SK-N-SH treated with all-trans-retinoic acid at 6 μM for 48 hours (cell line): ENCODE measurements around the gene GBF1.

Source experiments
- ARNTL ChIP-seq: fragments of 450-650 bp; formaldehyde crosslinking; IDR thresholded peaks from 2 replicates; pipeline ENCODE4 v1.5.0; 2020; ENCODE audit warnings: low read depth, mild to moderate bottlenecking, moderate library complexity, borderline replicate concordance
- OSR1 ChIP-seq: fragments of 250-450 bp; sonication (Bioruptor Pico); IDR thresholded peaks from 2 replicates; pipeline ENCODE4 v1.8.0; 2022; ENCODE audit warnings: moderate library complexity, mild to moderate bottlenecking, inconsistent platforms
- PATZ1 ChIP-seq: fragments of 250-450 bp; sonication (Bioruptor Pico); IDR thresholded peaks from 2 replicates; pipeline ENCODE4 v1.8.0; 2020; ENCODE audit warnings: mild to moderate bottlenecking, moderate library complexity, borderline replicate concordance
- TCF4 ChIP-seq: fragments of 250-450 bp; sonication (Bioruptor Pico); IDR thresholded peaks from 2 replicates; pipeline ENCODE4 v1.8.0; 2021; ENCODE audit warnings: mild to moderate bottlenecking, moderate library complexity, borderline replicate concordance
- ZFP3 ChIP-seq: fragments of 250-450 bp; sonication (Bioruptor Pico); IDR thresholded peaks from 2 replicates; pipeline ENCODE4 v1.5.0; 2020; ENCODE audit warnings: mild to moderate bottlenecking, moderate library complexity
- ZFP30 ChIP-seq: fragments of 450-650 bp; formaldehyde crosslinking; IDR thresholded peaks from 2 replicates; pipeline ENCODE4 v1.5.0; 2022; ENCODE audit warnings: mild to moderate bottlenecking, moderate library complexity
- ZNF565 ChIP-seq: fragments of 450-650 bp; formaldehyde crosslinking; conservative IDR thresholded peaks from 2 replicates; pipeline ENCODE4 v1.5.0; 2020; ENCODE audit warnings: low read depth, mild to moderate bottlenecking, moderate library complexity

- no peak for TF ChIP-seq ZFP30 (CRISPR knock-in tag)
- no peak for TF ChIP-seq OSR1
- no peak for TF ChIP-seq PATZ1 (CRISPR knock-in tag)
- TF ChIP-seq ZFP3 (CRISPR knock-in tag), result no peak
- TF ChIP-seq ZNF565, result no peak
- no peak for TF ChIP-seq TCF4 (CRISPR knock-in tag)
- TF ChIP-seq ARNTL, result no peak
Observed at GRCh38 chr10:102382871-102383270, 137.5 kb downstream of the GBF1 start.
